ENCODE results near the gene LRRC23.

The LRRC23 gene

GRCh38 chr12:6957151-6957701, 52.6 kb downstream of the LRRC23 start:
- no peak for DNase-seq (ENCODE audit: low read depth)

- DNase-seq (ENCODE audit: low read depth): no peak
These were observed 53.4 kb downstream of the LRRC23 start for GRCh38 chr12:6957741-6958608.

- no peak for DNase-seq (ENCODE audit: low read depth)
These were observed 54.0 kb downstream of the LRRC23 start for GRCh38 chr12:6958609-6959057.

- DNase-seq (ENCODE audit: low read depth): peak; percentile 72
These were observed 54.6 kb downstream of the LRRC23 start for GRCh38 chr12:6959058-6959804.

- no peak for DNase-seq (ENCODE audit: low read depth)
These were observed 55.4 kb downstream of the LRRC23 start for GRCh38 chr12:6959805-6960592.

GRCh38 chr12:6960593-6961277, 56.1 kb downstream of the LRRC23 start:
- DNase-seq (ENCODE audit: low read depth): no peak

- peak; percentile 86 for DNase-seq (ENCODE audit: low read depth)
These were observed 56.7 kb downstream of the LRRC23 start for GRCh38 chr12:6961278-6961694.

GRCh38 chr12:6961695-6962284, 57.2 kb downstream of the LRRC23 start:
- no peak for DNase-seq (ENCODE audit: low read depth)

GRCh38 chr12:6962285-6963015, 57.8 kb downstream of the LRRC23 start:
- DNase-seq (ENCODE audit: low read depth): no peak

GRCh38 chr12:6963016-6963731, 58.6 kb downstream of the LRRC23 start:
- DNase-seq (ENCODE audit: low read depth): no peak

All from T follicular helper cell (primary cell).